HG03520 (cell line): ENCODE results near the gene FMO4.
"Not testable (repeated sequence)": the region's sequence is repeated elsewhere in the genome, so short reads cannot be mapped to it uniquely, and the experiment has no call there.

Experiments used
- ATAC-seq: cut with Tn5 transposase; IDR thresholded peaks from one replicate; pipeline ENCODE4 v1.9.1; 2021; ENCODE audit warnings: mild to moderate bottlenecking, moderate library complexity; ENCODE audit not compliant: unreplicated experiment

The FMO4 gene

DNA sequence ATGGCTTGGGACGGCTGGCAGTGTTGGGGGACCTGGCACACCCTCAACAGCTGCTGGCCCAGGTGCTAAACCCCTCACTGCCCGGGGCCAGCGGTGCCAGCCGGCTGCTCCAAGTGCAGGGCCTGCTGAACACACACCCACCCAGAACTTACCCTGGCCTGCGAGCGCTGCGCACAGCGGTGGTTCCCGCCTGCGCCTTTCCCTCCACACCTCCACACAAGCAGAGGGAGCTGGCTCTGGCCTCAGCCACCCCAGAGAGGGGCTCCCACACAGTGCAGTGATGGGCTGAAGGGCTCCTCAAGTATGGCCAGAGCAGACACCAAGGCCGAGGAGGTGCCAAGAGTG lies 67.9 kb downstream of the FMO4 start:
- ATAC-seq: no peak

DNA sequence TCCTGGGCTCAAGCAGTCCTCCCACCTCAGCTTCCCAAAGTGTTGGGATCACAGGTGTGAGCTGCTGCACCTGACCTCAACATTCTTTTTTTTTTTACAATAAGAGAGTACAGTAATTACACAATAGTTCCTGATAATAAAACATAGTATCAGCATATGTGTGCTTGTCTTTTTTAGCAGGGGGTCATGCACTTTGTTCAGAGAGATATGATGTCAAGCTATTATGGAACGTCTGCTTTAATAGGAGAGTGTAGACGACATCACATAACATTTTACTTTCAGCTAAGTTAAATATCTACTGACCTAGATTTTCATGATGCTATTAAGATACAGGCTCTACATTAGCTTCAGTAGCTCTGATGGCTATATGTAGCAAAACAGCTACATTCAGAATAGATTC lies 70.5 kb downstream of the FMO4 start:
- no peak for ATAC-seq

GRCh38 chr1:171389171-171389570 lies 75.2 kb downstream of the FMO4 start:
- ATAC-seq: no peak

- not testable (repeated sequence) for ATAC-seq
These were observed 76.8 kb downstream of the FMO4 start for GRCh38 chr1:171390740-171391139.
